GM20000 (cell line): ENCODE measurements around the gene ZFP3.
"Not testable (repeated sequence)": the region's sequence is repeated elsewhere in the genome, so short reads cannot be mapped to it uniquely, and the experiment has no call there.

Experiments used
- DNase-seq: peaks from one replicate; pipeline ENCODE4 v3.0.0; 2012; ENCODE audit warnings: low spot score
- TF ChIP-seq, protein P1 (sequence below): IDR thresholded peaks from 2 replicates; pipeline ENCODE4 v1.5.1; 2012; ENCODE audit warnings: mild to moderate bottlenecking, control low read depth; ENCODE audit errors: extremely low read depth, missing control alignments

The ZFP3 gene

DNA sequence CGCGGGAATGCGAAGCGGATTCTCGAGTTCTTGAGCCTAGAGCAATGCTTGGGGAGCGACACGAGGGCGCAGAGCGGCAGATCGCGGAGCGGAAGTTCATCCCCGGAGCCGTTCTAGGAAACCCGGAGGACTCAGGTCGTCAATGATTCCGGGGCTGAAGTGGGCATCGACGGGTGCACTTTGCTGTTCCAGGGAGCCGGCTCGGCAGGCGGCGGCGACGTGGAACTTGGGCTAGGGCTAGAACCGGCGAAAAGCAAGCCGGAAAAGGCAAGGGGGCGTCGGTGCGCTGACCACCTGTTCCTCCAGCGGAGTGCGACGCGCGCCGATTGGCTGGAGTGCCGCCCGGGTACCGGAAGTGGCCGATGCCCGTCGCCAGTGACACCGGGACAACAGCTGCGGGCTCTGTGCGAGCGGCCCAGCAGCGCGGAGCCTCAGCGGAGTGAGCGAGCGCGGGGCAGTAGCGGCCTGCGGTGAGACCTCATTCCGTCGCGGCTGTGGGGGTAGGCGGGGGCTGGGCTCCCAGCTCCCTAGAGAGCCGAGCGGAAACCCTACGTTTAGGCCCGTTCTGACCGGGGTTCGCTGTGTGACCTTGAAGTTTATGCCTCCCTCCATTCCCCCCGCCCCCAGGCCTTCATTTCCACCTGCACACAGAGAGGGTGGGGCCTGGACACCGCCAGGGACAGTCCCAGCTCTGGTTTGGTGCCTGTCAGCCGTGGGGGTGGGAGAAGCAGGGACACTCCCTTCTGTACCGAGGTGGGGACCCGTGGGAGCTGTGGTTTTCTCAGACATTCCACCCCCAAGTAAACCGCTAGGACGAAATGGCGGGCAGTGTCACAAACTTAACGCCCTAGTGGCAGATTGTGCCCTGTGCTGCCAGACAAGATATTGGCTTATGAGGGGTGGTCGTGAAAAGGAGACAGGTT is at the start of gene ZFP3:
ZFP3 (plus strand) TSS at position 362 of the 923 bp plus-strand sequence. CDS start 13,038 bp downstream, outside the sequence.
- DNase-seq = peak; percentile 85
- TF ChIP-seq, protein P1, sequence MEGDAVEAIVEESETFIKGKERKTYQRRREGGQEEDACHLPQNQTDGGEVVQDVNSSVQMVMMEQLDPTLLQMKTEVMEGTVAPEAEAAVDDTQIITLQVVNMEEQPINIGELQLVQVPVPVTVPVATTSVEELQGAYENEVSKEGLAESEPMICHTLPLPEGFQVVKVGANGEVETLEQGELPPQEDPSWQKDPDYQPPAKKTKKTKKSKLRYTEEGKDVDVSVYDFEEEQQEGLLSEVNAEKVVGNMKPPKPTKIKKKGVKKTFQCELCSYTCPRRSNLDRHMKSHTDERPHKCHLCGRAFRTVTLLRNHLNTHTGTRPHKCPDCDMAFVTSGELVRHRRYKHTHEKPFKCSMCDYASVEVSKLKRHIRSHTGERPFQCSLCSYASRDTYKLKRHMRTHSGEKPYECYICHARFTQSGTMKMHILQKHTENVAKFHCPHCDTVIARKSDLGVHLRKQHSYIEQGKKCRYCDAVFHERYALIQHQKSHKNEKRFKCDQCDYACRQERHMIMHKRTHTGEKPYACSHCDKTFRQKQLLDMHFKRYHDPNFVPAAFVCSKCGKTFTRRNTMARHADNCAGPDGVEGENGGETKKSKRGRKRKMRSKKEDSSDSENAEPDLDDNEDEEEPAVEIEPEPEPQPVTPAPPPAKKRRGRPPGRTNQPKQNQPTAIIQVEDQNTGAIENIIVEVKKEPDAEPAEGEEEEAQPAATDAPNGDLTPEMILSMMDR = no peak

DNA sequence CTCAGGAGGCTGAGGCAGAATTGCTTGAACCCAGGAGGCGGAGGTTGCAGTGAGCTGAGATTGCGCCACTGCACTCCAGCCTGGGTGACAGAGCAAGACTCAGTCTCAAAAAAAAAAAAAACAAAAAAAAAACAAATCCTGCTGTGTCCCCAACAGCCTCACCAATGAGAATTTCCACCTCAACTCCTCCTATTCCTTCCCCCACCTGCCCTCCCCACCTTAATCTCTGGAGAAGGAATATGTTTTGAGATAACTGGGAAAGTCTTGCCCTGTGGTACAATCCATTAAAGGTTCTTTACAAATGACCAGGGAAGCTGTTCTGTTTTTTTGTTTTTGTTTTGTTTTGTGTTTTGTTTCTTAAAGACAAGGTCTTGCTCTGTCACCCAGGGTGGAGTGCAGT is 48.1 kb upstream of the ZFP3 start:
- not testable (repeated sequence) for DNase-seq

DNA sequence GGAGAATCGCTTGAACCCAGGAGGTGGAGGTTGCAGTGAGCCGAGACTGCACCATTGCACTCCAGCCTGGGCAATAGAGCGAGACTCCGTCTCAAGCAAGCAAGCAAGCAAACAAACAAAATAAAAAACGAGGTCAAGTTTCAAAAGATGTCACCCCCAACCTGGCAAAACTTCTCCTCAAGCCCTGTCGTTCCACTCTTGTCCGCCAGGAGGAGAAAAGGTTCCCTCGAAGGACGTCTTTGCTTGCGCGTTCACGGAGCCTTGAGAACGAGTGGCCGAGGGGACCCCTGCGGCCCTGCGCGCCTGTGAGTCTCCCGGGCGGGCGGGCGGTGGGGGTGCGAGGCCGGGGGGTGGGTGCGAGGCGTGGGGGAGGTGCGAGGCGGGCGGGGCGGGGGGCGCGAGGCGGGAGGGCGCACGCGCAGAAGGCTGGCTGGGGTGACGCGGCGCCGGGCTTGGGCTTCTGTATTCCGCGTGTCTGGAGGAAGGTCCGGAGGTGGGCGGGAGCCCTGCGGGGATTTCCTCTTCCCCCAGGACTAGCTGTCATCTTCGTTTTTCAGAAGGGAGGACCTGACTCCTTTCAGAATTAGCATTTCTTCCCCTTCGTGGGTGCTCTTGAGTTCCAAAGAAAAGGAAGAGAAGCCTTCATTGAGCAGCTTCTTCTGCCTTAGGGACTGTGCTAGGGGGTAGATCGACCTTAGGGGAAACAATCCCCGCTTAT is 46.7 kb upstream of the ZFP3 start:
- TF ChIP-seq, protein P1 = peak; percentile 48
- DNase-seq = peak; percentile 95

DNA sequence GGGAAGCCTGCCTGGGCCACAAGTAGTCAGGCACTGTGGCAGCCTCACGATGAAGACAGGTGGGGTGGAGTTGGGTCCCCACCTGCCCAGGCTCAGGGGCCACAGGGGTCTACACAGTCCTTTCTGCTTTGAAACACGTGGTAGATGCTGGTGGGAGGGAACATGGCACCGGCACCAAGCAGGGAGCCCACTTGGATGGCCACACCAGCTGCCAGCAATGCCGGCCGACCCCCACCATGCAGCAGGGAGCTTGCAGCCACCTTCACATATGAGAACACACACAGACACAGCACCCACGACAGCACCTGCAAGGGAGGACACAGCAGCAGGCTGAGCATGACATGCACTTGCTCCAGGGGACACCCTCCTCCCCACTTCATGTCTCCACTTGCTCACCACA is 45.4 kb upstream of the ZFP3 start:
- DNase-seq = no peak
- TF ChIP-seq, protein P1 = no peak

DNA sequence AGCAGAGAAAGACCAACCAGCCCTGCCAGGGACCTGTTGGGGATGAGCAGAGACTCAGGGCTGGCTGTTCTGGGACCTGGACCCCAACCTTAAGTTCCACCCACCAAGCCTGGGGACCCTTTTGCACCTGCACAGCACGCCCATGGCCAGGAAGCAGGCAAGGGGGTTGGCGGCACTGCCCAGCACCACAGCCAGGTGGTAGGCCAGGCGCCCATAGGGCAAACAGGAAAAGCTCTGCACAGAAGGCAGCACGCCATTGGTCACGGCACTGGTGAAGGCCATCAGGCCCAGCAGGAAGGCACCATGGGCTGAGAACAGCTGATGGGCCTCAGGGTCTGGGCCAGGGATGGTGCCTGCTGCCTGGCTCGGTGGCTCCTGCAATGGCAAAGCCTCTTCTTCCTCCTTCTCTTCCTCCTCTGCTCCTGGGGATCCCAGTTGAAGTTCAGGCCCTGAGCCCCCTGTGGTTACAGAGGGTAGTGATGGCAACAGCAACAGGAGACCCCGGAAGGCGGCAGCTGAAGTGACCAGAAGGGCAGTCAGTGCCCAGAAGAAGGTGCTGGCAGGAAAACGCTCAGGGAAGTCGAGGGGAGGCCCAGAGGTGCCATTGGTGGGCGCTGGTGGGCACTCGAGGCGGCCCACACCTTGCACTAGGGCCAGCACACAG is 44.8 kb upstream of the ZFP3 start:
- DNase-seq = no peak
- TF ChIP-seq, protein P1 = no peak

DNA sequence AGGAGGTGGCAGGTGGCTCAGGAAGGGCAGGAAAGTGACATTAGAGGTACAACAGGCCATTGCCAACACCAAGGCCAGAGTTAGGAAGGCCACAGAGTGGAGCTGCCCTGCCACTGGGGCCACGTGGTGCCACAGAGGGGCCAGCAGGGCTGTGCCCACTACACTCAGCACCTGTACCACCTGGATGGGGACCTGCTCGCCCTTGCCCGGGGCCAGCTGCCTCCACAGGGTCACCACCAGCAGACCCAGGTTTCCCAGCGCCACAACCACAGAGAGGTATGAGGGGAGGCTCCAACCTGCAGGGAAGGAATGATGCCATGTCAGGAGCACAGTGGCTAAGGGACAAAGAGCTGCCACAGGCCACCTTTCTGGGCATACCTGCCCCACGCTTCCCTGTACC is 44.2 kb upstream of the ZFP3 start:
- TF ChIP-seq, protein P1 = no peak
- DNase-seq = no peak

DNA sequence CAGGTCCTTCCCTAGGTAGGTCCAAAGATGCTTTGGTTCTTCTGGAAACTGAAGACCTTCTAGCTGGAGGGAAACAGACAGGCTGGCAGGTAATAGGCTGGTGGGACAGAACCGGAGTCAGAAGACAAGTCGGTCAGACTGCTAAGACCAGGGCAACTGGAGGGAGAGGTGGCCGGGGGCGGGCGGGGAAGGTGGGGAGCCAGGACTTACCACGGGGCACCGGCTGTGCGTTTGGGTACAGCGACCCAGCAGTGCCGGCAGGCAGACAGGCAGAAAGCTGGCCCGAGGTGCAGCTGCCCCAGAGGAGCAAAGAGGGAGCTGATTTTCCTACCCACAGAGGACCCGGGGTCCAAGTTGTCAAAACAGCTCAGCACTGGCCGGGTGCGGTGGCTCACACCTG is 43.6 kb upstream of the ZFP3 start:
- no peak for DNase-seq
- TF ChIP-seq, protein P1 = no peak
